Stimulated activated CD8-positive, alpha-beta memory T cell treated with anti-CD3 and anti-CD28 coated beads, Interleukin-4, amount 100 ng/mL, for 4 hours (primary cell): ENCODE measurements around the gene TGM1.
"Not testable (repeated sequence)": the region's sequence is repeated elsewhere in the genome, so short reads cannot be mapped to it uniquely, and the experiment has no call there.

Source experiments
- DNase-seq, 2 donors: peaks; one replicate each; pipeline ENCODE4 v3.0.0-alpha.2; 2020; ENCODE audit warnings: low read depth in 2 of 2, low spot score in 1 of 2

The TGM1 gene

DNA sequence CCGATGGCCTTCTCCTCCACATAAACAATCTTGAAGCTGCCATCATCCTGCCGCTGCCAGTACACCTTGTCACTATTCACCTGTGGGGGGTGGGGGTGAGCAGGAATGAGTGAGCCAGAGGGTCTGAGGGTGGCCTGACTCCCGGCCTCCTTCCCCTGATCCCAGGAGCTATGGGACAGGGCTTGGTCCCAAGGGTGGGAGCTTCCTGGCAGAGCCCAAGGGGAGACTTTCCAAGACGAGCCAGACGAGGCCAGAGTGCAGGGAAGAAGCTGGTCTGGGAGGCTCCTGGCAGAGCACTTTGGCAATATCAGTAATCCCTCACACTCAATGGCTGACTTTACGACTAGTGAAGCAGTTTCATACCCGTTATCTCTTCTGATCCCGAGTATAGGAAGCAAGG lies 7.5 kb downstream of the TGM1 start:
- DNase-seq, result no peak

DNA sequence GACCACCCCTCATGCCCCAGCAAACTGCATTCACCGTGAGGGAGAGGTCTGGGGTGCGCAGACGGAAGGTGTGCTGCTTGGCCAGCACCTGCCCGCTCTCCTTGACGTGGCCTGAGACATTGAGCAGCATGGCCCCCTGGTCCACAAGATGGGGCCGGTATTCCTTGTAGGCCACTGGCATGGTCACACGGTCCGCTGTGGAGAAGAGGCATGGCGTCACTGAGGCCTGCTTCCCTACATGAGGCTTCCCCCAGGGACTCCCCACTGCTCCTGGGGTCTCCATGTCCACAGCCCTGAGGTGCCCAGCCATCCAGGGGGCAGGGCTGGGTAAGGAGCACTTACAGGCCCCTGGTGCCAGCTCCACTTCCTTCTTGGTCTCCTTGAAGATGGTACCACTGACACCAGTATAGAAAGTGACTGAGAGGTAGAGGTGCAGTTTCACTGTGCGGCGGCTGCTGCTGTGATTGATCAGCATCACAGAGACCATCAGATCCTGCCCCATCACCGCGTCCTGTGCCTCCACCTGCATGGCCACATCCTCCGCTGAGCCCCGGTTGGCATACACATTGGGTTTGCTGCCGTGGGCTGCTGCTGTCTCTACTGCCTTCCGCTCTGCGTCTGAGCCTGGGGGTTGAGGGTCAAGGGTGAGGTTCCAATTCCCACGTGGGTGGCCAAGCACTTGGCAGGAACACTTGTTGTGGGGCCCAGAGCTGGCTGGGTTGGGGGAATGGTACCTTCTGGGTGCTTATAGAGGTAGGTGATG lies 8.2 kb downstream of the TGM1 start:
- no peak for DNase-seq

GRCh38 chr14:24253936-24254335 lies 9.0 kb downstream of the TGM1 start:
- DNase-seq, result no peak

DNA sequence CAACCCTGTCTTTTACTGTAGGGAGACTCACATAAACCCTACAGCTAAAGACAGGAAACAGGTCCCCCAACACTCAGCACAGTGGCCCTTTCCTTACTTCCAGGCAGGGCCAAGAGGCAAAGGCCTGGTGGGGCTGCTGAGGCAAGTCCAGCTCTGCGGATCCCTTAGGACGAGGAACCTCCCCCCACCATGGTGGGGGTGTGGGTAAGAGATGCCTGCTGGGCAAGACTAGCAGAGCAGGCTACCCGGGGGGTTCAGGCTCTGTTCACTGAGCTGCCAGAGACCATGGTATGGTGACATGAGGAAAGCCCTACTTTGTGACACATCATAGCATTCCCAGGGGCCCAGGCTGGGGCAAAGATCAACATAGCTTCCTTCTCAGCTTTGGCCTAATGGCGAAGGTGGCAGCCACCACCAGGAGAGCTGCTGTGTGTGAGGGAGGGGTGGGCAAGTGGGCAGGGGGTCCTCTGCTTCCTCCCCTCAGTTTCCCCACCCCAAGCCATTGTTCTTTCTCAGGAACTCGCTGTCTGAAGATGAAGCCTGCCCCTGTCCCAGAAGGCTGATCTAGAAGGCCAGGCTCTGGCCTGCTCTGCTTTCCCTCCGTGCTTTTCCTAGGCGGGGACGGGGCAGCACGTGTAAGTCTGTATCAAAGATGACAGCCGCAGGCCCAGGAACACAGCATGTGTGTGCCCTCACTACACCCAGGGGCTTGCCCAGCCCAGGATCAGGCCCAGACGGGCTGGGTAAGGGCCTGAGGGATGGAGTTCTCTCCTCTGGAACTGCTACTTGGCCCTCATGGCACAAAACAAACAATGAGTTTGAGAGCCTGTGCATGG lies 10.5 kb downstream of the TGM1 start:
- DNase-seq, result no peak

DNA sequence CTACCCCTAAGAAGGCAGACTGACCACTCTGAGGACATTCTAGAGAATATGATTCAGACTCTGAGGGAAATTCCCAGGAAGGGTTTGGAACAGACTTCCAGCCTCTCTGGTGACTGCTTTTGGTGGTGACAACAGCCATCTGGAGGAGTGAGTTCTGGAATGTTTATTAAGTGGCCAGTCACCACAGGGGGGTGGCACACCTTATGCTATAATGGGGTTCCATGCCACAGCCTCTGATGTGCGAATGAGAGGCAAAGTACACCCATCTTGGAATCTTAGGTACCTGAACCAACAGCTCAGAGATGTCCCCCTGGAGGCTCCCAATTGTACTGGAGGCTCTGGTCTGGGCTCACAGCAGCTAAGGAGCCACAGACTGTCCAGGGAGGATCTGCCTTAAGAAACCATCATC lies 11.1 kb downstream of the TGM1 start:
- no peak for DNase-seq

DNA sequence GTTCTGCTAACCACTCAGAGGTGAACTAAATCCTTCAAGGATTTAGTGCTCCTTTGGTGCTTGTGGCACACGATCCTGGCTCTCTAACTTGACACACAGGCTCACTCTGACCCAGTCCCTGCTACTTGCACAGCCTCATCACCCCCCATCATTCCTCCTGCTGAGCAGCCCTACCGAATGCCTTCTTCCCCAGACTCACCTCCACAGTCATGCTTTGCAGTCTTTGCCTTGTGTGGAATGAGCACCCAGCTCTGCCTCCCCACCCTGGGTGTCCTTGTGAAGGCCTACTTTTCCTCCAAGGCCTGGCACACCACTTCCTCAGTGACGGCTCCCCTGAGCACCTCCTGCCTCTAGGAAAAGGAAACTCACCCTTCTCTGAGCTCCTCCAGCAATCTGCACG lies 12.6 kb downstream of the TGM1 start:
- no peak for DNase-seq

DNA sequence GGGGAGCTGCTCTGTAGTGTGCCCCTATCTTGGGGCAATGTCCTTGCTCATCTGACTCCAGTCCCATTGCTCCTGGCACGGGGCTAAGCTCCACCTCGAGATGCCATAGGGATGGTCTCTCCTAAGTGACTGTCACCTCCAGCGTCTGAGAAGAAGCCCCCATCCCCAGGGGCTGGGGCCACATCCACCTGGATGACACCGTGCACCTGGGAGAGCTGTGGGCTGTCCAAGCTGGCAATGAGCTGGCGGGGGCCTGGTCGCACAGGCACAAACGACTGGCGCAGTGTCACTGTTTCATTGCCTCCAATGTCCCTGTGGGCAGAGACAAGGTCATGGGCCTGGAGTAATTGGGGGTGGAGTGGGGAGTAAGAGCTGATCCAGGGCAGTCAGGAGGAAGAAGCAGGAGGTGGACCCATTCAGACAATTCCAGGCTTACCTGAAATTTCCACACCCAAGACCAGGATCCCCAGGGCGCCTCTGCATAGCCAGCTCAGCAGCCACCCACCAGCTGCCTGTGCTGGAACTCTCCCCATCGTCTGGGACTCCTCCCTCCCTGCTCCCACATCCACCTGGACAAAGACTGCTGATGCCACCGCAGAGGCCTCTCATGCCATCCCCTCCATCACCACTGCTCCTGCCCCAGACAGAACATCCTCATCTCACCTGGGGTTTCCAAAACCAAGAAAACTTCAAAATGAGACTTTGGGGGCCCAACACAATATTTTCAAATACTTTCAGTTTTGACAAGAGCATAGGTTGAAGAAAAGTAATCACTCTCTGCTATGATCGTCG lies 13.6 kb downstream of the TGM1 start:
- DNase-seq, result no peak

GRCh38 chr14:24247422-24247821 lies 15.6 kb downstream of the TGM1 start:
- DNase-seq, result no peak

DNA sequence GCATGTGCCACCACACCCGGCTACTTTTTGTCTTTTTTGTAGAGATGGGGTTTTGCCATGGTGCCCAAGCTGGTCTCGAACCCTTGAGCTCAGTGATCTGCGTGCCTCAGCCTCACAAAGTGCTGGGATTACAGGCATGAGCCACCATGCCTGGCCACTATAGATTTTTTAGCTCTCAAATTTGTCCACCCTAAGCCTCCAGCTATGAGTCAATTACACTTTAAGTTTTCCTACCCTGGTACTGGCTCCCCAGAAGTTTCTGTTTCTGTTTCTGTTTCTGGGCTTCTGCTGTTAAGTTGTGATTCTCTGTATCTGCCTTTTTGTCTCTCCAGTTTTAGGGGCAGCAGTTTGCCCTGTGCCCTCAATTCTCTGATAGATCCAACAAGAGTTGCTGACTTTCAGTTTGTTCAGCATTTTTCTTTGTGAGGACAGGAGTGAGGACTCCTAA lies 16.2 kb downstream of the TGM1 start:
- no peak for DNase-seq

DNA sequence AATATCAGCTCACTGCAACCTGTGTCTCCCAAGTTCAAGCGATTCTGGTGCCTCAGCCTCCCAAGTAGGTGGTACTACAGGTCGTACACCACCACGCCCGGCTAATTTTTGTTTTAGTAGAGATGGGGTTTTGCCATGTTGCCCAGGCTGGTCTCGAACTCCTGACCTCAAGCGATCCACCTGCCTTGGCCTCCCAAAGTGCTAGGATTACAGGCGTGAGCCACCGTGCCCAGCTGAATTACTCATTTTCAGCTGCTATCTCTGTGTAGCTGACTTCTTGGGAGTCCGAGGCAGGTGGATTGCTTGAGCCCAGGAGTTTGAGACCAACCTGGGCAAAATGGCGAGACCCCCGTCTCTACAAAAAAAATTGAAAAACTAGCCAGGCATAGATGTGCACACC lies 17.6 kb downstream of the TGM1 start:
- DNase-seq, result not testable (repeated sequence)

GRCh38 chr14:24243336-24243836 lies 19.6 kb downstream of the TGM1 start:
- no peak for DNase-seq

GRCh38 chr14:24241829-24242443 lies 21.0 kb downstream of the TGM1 start:
- peak in 1 of 2 donors; percentile 88 for DNase-seq

- DNase-seq, result no peak
Measured at GRCh38 chr14:24240110-24240918, 22.7 kb downstream of the TGM1 start.

- no peak for DNase-seq
Measured at GRCh38 chr14:24238527-24239037, 24.4 kb downstream of the TGM1 start.

GRCh38 chr14:24238123-24238522 lies 24.9 kb downstream of the TGM1 start:
- no peak for DNase-seq

DNA sequence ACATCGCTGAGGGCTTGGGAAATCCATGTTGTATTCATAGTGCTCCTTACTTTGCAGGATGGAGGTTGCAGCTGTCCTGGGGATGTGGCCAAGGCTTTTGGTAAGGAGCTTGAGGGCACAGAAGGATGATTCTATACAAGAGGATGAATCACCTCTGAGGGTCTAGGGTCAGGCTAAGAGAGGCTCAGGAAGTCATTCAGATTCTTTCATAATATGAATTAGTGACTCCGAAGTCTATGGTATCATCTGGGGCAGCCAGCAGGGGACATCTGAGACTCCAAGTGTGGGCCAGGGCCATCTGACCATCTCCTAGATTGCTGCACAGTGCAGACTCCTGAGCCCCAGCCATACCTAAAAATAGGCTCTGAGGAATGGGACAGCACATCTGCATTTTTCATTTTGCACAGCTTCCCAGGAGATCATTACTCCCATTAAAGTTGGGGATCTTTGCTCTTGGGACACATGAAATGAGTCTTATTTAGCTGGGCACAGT lies 25.5 kb downstream of the TGM1 start:
- DNase-seq, result no peak

DNA sequence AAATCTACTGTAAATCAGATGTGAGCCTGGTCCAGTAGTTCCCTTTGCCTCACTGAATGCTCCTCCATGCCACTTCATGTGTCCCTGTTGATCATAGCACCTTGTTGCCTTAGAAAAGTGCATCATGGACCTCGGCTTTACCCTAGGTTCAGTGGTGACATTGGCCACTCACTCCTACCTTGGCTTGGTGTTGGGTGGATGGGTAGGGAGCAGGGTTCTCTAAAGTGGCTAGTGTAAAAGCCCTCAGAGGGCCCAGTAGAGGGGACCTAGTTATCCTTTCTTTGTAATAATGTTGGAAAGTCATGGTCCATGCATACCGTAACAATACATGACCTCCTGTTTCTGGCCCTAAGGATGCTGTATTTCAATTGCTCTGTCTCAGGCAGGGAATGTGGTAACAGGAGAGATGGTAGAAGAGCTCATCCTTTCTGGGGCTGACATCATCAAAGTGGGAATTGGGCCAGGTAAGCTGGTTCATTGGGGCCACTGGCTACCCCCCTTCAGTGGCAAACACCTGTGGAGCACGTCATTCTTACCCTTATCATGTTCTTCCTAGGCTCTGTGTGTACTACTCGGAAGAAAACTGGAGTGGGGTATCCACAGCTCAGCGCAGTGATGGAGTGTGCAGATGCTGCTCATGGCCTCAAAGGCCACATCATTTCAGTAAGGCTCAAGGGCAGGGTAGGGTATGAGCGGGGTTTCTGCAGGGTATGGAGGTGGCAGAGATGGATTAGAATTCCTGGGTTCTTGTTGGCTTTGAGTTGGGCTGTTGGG lies 26.1 kb downstream of the TGM1 start:
- no peak for DNase-seq

GRCh38 chr14:24235804-24236688 lies 26.9 kb downstream of the TGM1 start:
- no peak for DNase-seq
